GM12872 (cell line): ENCODE data around the gene HLA-DOB.

ENCODE experiments used
- TF ChIP-seq, protein P1 (sequence below): IDR thresholded peaks from 3 replicates; pipeline ENCODE4 v1.5.1; 2011; ENCODE audit warnings: low read depth, mild to moderate bottlenecking, low read length, moderate library complexity; ENCODE audit not compliant: insufficient read depth

HLA-DOB gene

GRCh38 chr6:32847795-32848194, 31.0 kb upstream of the HLA-DOB start:
- TF ChIP-seq, protein P1, sequence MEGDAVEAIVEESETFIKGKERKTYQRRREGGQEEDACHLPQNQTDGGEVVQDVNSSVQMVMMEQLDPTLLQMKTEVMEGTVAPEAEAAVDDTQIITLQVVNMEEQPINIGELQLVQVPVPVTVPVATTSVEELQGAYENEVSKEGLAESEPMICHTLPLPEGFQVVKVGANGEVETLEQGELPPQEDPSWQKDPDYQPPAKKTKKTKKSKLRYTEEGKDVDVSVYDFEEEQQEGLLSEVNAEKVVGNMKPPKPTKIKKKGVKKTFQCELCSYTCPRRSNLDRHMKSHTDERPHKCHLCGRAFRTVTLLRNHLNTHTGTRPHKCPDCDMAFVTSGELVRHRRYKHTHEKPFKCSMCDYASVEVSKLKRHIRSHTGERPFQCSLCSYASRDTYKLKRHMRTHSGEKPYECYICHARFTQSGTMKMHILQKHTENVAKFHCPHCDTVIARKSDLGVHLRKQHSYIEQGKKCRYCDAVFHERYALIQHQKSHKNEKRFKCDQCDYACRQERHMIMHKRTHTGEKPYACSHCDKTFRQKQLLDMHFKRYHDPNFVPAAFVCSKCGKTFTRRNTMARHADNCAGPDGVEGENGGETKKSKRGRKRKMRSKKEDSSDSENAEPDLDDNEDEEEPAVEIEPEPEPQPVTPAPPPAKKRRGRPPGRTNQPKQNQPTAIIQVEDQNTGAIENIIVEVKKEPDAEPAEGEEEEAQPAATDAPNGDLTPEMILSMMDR: no peak

DNA sequence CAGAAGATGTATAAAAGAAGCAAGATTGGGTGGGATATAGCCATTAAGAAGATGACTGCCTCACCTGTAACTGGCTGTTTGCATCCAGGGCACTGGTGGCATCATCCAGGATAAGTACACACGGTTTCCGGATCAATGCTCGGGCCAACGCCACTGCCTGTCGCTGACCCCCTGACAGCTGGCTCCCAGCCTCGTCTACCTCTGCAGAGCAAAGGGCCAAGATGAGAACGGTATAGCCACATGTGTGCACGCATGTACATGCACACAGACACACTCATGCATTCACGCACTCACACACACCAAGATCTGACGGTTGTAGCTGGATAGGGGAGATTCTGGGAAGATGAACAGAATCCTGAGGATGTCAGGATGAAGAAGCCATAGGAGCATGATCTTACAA, 30.2 kb upstream of the HLA-DOB start:
- TF ChIP-seq, protein P1: no peak

DNA sequence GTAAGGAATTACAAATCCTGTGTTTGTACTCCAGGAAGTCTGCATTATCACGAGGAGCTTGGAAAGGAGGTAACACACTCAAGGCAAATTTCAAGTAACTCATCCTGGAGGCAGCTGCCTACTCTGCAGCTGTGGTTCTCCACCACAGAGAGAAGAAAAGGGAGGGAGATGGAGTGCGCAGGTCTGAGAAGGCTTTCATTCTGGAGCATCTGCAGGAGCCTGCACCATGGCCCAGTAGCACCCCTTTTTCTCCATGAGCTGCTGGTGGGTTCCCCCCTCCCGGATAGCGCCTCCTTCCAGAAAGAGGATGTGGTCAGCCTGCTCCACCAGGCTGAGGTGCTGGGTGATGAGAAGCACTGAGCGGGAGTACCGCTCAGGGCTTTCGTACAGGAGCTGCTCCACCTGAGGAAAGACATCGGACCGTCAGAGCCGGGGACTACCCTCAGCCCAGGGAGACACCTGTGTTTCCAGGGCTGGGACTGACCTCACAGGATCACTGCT, 28.6 kb upstream of the HLA-DOB start:
- TF ChIP-seq, protein P1: no peak

DNA sequence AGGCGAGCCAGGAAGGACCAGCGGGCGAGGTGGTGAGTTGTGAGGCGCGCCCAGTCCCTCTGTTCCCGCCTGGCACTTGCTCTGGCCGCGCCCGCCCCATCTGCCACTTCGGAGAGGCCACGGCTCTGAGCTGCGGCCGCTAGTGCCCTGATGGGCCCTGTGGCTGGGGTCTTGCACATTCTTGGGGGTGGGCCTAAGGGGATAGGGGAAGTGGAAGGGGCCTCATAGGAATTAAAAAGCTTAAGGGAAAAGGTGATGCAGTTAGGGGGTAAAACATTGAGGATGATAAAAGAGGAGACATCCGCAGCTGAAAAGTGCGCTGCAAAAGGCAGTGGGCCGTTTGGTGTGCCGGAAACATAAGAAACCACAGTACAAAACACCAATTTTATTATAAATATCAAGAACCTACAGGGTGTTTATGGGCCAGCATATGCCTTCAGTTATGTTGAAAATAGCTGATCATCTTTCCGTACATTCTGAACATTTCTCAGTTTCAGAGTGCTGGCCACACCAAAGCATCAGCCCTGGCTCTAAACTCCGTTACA, 28.1 kb upstream of the HLA-DOB start:
- TF ChIP-seq, protein P1: no peak

DNA sequence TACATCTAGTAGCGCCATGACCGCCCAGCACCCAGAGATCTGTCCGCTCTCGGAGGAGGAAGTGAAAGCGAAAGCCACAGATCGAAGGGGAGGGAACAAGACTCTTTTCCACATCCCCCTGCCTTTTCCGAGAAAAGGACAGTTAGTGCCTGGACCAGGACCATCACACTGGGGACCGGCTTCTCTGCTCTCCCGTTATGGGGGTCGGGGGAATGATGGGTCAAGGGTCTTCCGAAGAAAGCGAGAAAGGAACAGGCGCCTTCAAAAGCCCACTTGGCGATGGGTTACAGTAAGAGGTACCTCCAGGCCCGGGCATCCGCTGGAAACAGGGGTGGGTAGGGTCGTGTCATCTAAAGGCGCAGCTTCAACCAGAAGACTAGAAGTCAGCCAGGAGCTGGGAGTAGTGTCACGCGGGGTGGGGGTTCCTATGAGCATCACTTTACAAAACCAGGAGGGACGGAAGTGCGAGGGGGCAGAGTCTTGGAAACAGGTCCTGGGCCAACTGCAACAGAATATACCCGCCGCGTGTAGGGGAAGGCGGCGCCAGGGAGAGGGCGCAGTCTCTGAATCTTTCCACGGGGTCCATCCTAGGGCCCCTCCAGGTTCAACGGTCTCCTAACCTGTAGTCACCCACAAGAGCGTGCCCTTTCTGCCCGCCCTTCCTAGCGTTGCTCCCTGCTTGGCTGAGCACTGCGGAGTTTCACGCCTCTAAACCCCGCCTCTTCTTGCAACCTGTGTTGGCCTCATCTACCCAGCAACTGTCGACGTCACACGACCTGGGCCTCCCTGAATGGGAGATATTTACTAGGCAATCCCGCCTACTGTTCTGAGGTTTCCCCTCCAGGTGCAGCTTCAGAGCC, 27.4 kb upstream of the HLA-DOB start, which contains the start of gene PSMB8:
PSMB8 (minus strand) TSS at position 69 of the 860 bp plus-strand sequence; CDS start at position 18, 51 bp downstream.
- TF ChIP-seq, protein P1: peak; percentile 18; the same call in 1 of the 3 replicates

DNA sequence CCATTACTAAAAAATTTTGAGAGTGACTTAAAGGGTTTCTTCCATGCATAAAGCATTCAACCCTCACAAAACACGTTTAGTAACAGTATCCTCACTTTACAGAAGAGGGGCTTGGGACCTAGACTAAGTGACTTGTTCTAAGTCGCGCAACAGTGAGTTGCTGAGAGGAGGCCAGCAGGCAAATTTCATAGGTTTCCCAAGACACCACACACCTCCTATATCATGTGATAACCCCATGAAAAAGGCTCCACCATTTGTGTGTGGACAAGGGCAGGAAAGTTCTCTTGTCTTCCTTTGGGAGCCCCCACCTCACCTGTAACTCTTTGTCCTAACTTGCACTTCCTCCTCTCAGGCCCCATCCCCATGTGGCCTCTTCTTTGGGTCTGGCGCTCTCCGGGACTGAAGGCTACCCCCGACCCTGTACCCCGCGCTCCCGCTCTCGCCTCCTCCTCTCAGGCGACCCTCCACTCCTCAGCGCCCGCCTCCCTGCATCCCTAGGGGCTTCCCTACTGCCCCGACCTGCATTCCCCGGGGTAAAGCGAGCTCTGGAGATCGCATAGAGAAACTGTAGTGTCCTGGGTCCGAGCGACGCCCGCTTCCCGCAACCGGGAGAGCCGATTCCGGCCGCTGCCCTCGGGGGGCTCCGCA, 26.7 kb upstream of the HLA-DOB start:
- TF ChIP-seq, protein P1: no peak

GRCh38 chr6:32842690-32843089, 25.9 kb upstream of the HLA-DOB start:
- TF ChIP-seq, protein P1: no peak
